Measurements from ENCODE around the gene IL10. TPM values are rescaled to one million over a fixed set of nuclear protein-coding genes. Genes with fewer than 3 reads are reported as not detected.

IL10 gene
- total RNA-seq, 1 donor from 2014 or later: 2.7 TPM

DNA sequence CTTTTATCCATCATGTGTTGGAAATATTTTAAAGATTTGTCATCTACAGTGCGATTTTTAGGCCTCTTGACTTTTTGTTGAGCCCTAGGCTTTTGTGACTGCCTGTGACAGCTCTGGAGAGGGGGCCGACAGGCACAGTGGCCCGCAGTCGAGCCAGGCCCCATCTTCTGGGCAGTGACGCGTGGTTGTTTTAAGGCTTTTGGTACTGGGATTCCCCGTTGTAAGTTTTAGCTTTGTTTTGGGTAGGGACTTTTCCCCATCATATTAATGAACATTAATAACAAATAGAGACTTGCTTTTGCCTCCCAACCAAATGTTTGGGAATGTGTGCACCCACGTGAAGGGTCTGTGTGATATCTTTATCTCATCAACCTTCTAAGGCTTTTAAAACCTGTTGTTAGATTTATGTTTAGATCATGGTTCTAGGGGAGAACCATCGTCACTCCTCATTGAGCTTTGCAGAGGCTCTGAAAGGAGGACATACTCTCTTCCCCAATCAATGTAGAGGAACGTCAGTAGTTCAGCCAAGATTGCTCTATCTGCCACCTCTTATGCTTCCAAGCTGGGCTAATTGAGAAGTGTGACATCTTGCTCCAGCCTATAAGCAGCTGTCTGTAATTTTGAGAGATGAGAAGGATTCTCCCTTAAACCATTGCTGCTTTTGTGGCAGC lies 53.0 kb downstream of the IL10 start:
- H3K4me1 ChIP-seq: peaks cover 81% of the 10 kb centered on the region
- intact Hi-C loops (cut with DNase I): no loop called here

DNA sequence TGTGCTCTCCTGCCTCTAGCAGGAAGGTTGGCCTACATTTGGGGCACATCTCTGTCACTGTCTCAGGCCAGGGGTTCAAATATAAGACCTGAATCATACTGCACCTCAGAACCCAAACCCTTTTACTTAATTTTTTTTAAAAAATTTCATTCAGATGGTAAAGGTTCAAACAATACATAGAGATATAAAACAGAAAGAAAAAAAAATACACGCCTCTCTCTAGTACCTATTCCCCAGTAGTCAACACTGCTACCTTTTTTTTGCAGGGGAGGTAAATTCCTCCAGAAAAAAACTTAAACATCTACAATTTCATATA lies 54.7 kb downstream of the IL10 start:
- Histone ChIP-seq H3K27ac (no peak overlapping the region), H3K4me3 (no peak overlapping the region), H3K36me3 (no peaks in the 10 kb centered on the region), H3K4me1 (peaks cover 81% of the 10 kb centered on the region), H3K27me3 (no peaks in the 10 kb centered on the region), H3K9me3 (no peaks in the 10 kb centered on the region)
- TF ChIP-seq POLR2A (IDR thresholded peaks at IDR 0.05) (no peak), POLR2AphosphoS5 (IDR thresholded peaks at IDR 0.05; ENCODE audit: insufficient read depth in 1 of 2, low read depth in 1 of 2) (no peak)
- TF ChIP-seq, protein P1, sequence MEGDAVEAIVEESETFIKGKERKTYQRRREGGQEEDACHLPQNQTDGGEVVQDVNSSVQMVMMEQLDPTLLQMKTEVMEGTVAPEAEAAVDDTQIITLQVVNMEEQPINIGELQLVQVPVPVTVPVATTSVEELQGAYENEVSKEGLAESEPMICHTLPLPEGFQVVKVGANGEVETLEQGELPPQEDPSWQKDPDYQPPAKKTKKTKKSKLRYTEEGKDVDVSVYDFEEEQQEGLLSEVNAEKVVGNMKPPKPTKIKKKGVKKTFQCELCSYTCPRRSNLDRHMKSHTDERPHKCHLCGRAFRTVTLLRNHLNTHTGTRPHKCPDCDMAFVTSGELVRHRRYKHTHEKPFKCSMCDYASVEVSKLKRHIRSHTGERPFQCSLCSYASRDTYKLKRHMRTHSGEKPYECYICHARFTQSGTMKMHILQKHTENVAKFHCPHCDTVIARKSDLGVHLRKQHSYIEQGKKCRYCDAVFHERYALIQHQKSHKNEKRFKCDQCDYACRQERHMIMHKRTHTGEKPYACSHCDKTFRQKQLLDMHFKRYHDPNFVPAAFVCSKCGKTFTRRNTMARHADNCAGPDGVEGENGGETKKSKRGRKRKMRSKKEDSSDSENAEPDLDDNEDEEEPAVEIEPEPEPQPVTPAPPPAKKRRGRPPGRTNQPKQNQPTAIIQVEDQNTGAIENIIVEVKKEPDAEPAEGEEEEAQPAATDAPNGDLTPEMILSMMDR (IDR thresholded peaks at IDR 0.05): no peak
- intact Hi-C loops (cut with DNase I): no loop called here
- no peak for DNase-seq (ENCODE audit: extremely low spot score in 2 of 2)

More for the DNA sequence above, 53.0 kb downstream of the IL10 start:
- DNase-seq (ENCODE audit: extremely low spot score in 2 of 2): no peak
- TF ChIP-seq, protein P1 (IDR thresholded peaks at IDR 0.05): no peak
- TF ChIP-seq POLR2AphosphoS5 (IDR thresholded peaks at IDR 0.05; ENCODE audit: insufficient read depth in 1 of 2, low read depth in 1 of 2) (no peak), POLR2A (IDR thresholded peaks at IDR 0.05) (no peak)
- Histone ChIP-seq H3K27me3 (no peaks in the 10 kb centered on the region), H3K27ac (no peak overlapping the region), H3K9me3 (no peaks in the 10 kb centered on the region), H3K4me3 (no peak overlapping the region), H3K36me3 (no peaks in the 10 kb centered on the region)

Small RNA genes within 50 kb of the gene (small RNA-seq; reads per million reads assigned to genes)
- gene RF00019: not detected

Other genes starting within 250 kb of the IL10 start
- 48.9 TPM for gene EIF2D, start 160.0 kb downstream of the IL10 start, total RNA-seq
- 5.9 TPM for gene DYRK3, start 137.0 kb downstream of the IL10 start, total RNA-seq
- 51.1 TPM for gene MAPKAPK2, start 87.6 kb downstream of the IL10 start, total RNA-seq
- gene IL19, start 1.7 kb downstream of the IL10 start, total RNA-seq: not detected
- not detected for gene IL20, start 93.1 kb upstream of the IL10 start, total RNA-seq
- 1.5 TPM for gene IL24, start 124.9 kb upstream of the IL10 start, total RNA-seq
- gene FCMR, start 149.4 kb upstream of the IL10 start, total RNA-seq: 12.3 TPM
- 0.25 TPM for gene PIGR, start 174.0 kb upstream of the IL10 start, total RNA-seq
- not detected for gene FCAMR, start 198.0 kb upstream of the IL10 start, total RNA-seq

All from vagina (tissue), 2 donors.